Activated CD8-positive, alpha-beta T cell treated with anti-CD3 and anti-CD28 coated beads for 36 hours (primary cell): Measurements from ENCODE around the gene SETD1A. TPM values are rescaled to one million over a fixed set of nuclear protein-coding genes. Genes with fewer than 3 reads are reported as not detected.

Source experiments
- ATAC-seq: fragments of 200-7000 bp; cut with Tn5 transposase; one replicate; pipeline ENCODE4 v1.10.0; 2021; ENCODE audit warnings: mild to moderate bottlenecking, moderate library complexity
- CTCF ChIA-PET: fragments of 350-600 bp; sonication (Branson Sonifier 250); formaldehyde crosslinking; loops from one replicate; lab custom pipeline; 2021; ENCODE audit warnings: antibody characterized with exemption; lab: Charles Lee
- POLR2A ChIA-PET: fragments of 350-600 bp; sonication (Branson Sonifier 250); formaldehyde crosslinking; loops from one replicate; lab custom pipeline; 2021; ENCODE audit warnings: antibody characterized with exemption; lab: Charles Lee
- DNase-seq: peaks from one replicate; pipeline ENCODE4 v3.0.0-alpha.2; 2020
- H3K27ac Mint-ChIP-seq: one replicate; pipeline ENCODE4 v1.8.0; 2021; ENCODE audit warnings: mild to moderate bottlenecking, mixed read lengths
- H3K27me3 Mint-ChIP-seq: one replicate; pipeline ENCODE4 v1.8.0; 2021; ENCODE audit warnings: mixed read lengths
- H3K36me3 Mint-ChIP-seq: one replicate; pipeline ENCODE4 v1.8.0; 2021; ENCODE audit warnings: low read depth, mixed read lengths
- H3K4me1 Mint-ChIP-seq: one replicate; pipeline ENCODE4 v1.8.0; 2021; ENCODE audit warnings: low read depth, mixed read lengths
- H3K4me3 Mint-ChIP-seq: one replicate; pipeline ENCODE4 v1.8.0; 2021; ENCODE audit warnings: mild to moderate bottlenecking, moderate library complexity, mixed read lengths
- H3K9me3 Mint-ChIP-seq: one replicate; pipeline ENCODE4 v1.8.0; 2021; ENCODE audit warnings: mixed read lengths
- CTCF ChIP-seq: fragments of 200-600 bp; IDR thresholded peaks from one replicate; pipeline ENCODE4 v1.8.0; 2022; ENCODE audit warnings: antibody characterized with exemption, mild to moderate bottlenecking
- intact Hi-C: fragments of 100-400 bp; cut with micrococcal nuclease; formaldehyde crosslinking; loops from one replicate; pipeline ENCODE4 v1.10.0; 2022
- total RNA-seq, 2 experiments: library from RNA; stranded (reverse); gene quantifications; one replicate each; pipeline ENCODE4 v1.2.3, GENCODE V29; 2021

Gene SETD1A
- total RNA-seq, result 10 to 100 TPM; 18.0 to 19.2 TPM

DNA sequence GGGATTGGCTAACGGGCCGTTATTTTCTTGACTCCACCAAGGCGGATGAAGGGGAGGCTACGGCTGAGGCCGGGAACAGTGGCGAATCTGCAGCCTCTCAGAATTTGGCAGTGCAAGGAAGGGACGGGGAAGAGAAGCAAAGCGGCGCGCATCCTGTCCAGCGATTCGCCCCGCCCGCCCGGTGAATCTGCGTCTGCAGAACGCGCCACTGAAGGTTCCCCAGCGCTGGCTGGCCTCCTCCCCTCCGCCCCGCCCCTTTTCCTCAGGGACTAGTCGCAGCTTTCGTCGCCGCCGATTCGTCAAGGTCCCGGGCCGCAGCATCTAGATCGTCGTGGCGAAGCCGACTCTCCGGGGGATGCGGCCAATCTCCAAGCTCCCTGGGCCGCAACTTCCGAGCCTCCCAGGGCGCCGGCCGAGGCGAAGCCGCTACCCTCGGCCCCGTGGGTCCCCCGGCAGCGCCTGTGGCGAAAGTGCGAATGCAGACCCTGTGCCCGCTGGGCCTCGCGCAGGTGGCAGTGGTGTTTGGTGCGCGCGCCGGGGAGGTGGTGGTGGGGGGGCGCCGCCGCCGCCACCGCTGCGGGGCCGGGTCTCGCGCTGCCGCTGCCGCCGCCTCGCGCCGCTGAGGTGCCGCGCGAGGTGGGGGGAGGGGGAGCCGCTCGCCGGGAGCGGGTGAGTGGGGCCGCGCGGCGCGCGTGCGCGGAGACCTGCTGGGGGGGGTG is at the start of gene SETD1A:
Gene SETD1A, plus strand, starts transcription at position 299 of the 719 bp plus-strand sequence. CDS start 978 bp downstream, outside the sequence.
- no peak for TF ChIP-seq CTCF
- peaks cover 33% of the 10 kb centered on the region for H3K36me3 Mint-ChIP-seq
- peak; percentile 88 for ATAC-seq

DNA sequence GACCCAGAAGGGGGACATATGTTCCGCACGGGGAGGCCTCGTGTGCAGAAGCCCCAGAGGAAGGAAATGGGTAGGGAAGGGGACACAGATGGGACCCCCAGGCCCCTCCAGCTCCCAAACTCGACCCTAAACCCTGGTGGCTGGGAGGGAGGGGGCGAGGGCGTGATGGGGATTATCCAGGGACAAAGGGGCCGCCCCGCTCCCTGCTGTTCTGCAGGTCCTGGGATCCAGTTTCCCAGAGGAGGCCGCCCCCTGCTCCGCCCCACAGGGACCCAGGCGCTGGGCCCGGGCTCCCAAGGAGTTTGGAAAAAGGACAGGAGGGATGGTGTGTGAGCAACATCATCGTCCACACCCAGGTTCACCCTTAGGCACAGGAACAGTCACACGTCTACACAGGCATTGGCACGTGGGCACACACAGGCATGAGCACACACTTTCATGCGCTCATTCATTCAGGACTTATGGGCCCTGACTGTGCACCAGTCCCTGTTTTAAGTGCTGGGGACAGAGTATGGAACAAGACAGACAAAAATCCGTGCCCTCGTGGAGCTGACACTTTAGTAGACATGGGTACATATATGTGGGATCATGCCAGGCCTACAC is 47.0 kb upstream of the SETD1A start:
- no peak overlapping the region for H3K27ac Mint-ChIP-seq
- CTCF ChIA-PET, result interaction anchor here (1.2 to 1.5 kb wide), 2 partner anchors 31 to 66 kb away, joined by 3 to 5 read pairs; no protein-coding TSS in a partner anchor
- POLR2A ChIA-PET, result interaction anchor here (0.5 to 0.9 kb wide), 2 partner anchors 118 to 270 kb away, joined by 3 read pairs; partner anchors contain the start of gene FUS
- H3K4me1 Mint-ChIP-seq, result peaks cover 8% of the 10 kb centered on the region
- intact Hi-C loops, result no loop called here
- H3K4me3 Mint-ChIP-seq, result no peak overlapping the region
- TF ChIP-seq CTCF, result no peak
- ATAC-seq, result no peak
- DNase-seq, result no peak
- no peaks in the 10 kb centered on the region for H3K36me3 Mint-ChIP-seq
- no peaks in the 10 kb centered on the region for H3K9me3 Mint-ChIP-seq
- H3K27me3 Mint-ChIP-seq, result no peaks in the 10 kb centered on the region

More for the DNA sequence above, at the start of gene SETD1A:
- Mint-ChIP-seq H3K4me3 (peak within 1 kb of the TSS; percentile 89), H3K9me3 (no peaks in the 10 kb centered on the region), H3K27ac (peak within 1 kb of the TSS; percentile 99), H3K27me3 (no peaks in the 10 kb centered on the region), H3K4me1 (peaks cover 37% of the 10 kb centered on the region)
- peak; percentile 98 for DNase-seq
- intact Hi-C loops, result no loop called here
- POLR2A ChIA-PET, result interaction anchor here (1.1 to 1.3 kb wide), 2 partner anchors 222 to 501 kb away, joined by 3 to 5 read pairs; partner anchors contain the start of gene FUS
- CTCF ChIA-PET, result interaction anchor here (0.6 to 1.1 kb wide), 3 partner anchors 15 to 137 kb away, joined by 3 to 4 read pairs (median 4); partner anchors contain the start of gene VKORC1

GRCh38 chr16:30912794-30913412 is 44.7 kb upstream of the SETD1A start:
- H3K4me3 Mint-ChIP-seq, result no peak overlapping the region
- ChIA-PET POLR2A (interaction anchor here (1.5 kb wide), 1 partner anchor 68 kb away, joined by 3 read pairs; no protein-coding TSS in a partner anchor), CTCF (interaction anchor here (1.1 to 2.9 kb wide), 5 partner anchors 8 to 68 kb away, joined by 3 to 20 read pairs (median 6); no protein-coding TSS in a partner anchor)
- no peaks in the 10 kb centered on the region for H3K9me3 Mint-ChIP-seq
- peaks cover under 1% of the 10 kb centered on the region for H3K4me1 Mint-ChIP-seq
- no peak for DNase-seq
- no peak for ATAC-seq
- no peak overlapping the region for H3K27ac Mint-ChIP-seq
- H3K27me3 Mint-ChIP-seq, result no peaks in the 10 kb centered on the region
- H3K36me3 Mint-ChIP-seq, result no peaks in the 10 kb centered on the region
- TF ChIP-seq CTCF, result no peak
- intact Hi-C loops, result no loop called here

DNA sequence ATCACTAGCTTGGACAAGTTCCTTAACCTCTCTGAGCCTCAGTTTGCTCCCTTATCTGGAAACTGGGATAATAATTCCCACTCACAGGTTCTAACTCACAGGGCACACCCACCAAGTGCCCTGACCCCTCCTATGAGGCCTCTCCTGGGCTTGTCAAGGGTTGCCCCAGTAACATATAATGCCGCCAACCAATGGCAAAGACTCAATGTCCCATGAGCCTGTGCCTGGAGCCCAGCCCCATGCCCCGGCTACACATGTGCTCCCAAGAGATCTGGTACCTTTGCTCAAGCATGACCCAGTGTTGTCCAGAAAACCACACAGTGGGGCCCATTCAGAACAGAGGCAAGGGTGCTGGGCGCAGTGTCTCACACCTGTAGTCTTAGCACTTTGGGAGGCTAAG is 42.7 kb upstream of the SETD1A start:
- TF ChIP-seq CTCF, result no peak
- Mint-ChIP-seq H3K27me3 (no peaks in the 10 kb centered on the region), H3K36me3 (no peaks in the 10 kb centered on the region), H3K4me1 (no peaks in the 10 kb centered on the region), H3K9me3 (no peaks in the 10 kb centered on the region), H3K27ac (no peak overlapping the region), H3K4me3 (no peak overlapping the region)
- ATAC-seq (no peak), DNase-seq (no peak)
- intact Hi-C loops, result no loop called here
- ChIA-PET CTCF (interaction anchor here (1.7 to 2.9 kb wide), 4 partner anchors 10 to 70 kb away, joined by 5 to 20 read pairs (median 10); no protein-coding TSS in a partner anchor), POLR2A (interaction anchor here (1.3 kb wide), 1 partner anchor 18 kb away, joined by 3 read pairs; the partner anchor contains the start of gene CTF1)
